ENCODE results near the gene DNAJC3. TPM values are rescaled to one million over a fixed set of nuclear protein-coding genes. Genes with fewer than 3 reads are reported as not detected.

The DNAJC3 gene
- total and polyA plus RNA-seq, 2 experiments from 2014 or later, result 19.5 to 27.5 TPM

DNA sequence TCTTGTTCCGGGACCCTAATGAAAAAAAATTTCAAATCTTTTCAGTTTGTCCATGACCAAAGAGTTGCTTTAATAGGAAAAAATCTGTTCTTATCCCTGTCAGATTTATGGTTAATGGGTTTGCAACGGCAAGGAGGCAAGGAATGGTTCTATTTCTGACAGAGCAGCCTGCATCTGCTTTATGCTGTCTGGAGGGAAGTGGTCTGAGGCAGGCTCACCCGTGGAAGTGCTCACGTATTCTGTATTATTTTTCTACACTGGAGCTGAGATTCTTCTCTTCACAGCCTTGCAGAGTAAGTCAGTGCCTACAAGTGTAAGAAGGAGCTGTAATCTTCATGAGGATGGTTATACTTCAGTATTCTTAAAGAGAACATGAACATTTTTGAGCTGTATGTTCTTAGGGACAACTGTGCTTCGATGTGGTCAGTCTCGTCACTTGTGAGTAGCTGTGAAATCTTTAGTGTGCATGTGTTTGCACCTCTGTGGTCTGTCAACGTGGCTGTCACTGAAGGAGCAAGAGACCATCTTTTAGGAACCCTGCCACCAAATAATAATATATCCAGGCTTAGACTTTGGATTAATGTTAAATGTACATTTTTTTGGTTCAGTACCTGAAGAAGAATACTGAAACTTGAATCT, 114.3 kb downstream of the DNAJC3 start (continued):
- TF ChIP-seq, protein P1, sequence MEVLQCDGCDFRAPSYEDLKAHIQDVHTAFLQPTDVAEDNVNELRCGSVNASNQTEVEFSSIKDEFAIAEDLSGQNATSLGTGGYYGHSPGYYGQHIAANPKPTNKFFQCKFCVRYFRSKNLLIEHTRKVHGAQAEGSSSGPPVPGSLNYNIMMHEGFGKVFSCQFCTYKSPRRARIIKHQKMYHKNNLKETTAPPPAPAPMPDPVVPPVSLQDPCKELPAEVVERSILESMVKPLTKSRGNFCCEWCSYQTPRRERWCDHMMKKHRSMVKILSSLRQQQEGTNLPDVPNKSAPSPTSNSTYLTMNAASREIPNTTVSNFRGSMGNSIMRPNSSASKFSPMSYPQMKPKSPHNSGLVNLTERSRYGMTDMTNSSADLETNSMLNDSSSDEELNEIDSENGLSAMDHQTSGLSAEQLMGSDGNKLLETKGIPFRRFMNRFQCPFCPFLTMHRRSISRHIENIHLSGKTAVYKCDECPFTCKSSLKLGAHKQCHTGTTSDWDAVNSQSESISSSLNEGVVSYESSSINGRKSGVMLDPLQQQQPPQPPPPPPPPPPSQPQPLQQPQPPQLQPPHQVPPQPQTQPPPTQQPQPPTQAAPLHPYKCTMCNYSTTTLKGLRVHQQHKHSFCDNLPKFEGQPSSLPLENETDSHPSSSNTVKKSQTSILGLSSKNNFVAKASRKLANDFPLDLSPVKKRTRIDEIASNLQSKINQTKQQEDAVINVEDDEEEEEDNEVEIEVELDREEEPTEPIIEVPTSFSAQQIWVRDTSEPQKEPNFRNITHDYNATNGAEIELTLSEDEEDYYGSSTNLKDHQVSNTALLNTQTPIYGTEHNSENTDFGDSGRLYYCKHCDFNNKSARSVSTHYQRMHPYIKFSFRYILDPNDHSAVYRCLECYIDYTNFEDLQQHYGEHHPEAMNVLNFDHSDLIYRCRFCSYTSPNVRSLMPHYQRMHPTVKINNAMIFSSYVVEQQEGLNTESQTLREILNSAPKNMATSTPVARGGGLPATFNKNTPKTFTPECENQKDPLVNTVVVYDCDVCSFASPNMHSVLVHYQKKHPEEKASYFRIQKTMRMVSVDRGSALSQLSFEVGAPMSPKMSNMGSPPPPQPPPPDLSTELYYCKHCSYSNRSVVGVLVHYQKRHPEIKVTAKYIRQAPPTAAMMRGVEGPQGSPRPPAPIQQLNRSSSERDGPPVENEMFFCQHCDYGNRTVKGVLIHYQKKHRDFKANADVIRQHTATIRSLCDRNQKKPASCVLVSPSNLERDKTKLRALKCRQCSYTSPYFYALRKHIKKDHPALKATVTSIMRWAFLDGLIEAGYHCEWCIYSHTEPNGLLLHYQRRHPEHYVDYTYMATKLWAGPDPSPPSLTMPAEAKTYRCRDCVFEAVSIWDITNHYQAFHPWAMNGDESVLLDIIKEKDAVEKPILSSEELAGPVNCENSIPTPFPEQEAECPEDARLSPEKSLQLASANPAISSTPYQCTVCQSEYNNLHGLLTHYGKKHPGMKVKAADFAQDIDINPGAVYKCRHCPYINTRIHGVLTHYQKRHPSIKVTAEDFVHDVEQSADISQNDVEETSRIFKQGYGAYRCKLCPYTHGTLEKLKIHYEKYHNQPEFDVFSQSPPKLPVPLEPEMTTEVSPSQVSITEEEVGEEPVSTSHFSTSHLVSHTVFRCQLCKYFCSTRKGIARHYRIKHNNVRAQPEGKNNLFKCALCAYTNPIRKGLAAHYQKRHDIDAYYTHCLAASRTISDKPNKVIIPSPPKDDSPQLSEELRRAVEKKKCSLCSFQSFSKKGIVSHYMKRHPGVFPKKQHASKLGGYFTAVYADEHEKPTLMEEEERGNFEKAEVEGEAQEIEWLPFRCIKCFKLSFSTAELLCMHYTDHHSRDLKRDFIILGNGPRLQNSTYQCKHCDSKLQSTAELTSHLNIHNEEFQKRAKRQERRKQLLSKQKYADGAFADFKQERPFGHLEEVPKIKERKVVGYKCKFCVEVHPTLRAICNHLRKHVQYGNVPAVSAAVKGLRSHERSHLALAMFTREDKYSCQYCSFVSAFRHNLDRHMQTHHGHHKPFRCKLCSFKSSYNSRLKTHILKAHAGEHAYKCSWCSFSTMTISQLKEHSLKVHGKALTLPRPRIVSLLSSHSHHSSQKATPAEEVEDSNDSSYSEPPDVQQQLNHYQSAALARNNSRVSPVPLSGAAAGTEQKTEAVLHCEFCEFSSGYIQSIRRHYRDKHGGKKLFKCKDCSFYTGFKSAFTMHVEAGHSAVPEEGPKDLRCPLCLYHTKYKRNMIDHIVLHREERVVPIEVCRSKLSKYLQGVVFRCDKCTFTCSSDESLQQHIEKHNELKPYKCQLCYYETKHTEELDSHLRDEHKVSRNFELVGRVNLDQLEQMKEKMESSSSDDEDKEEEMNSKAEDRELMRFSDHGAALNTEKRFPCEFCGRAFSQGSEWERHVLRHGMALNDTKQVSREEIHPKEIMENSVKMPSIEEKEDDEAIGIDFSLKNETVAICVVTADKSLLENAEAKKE (CRISPR knock-in tag; IDR thresholded peaks at IDR 0.05), result no peak
- TF ChIP-seq JUNB (IDR thresholded peaks at IDR 0.05; ENCODE audit: unreplicated experiment) (no peak), CREB1 (CRISPR knock-in tag; IDR thresholded peaks at IDR 0.05; ENCODE audit: low read depth) (no peak), ETS1 (IDR thresholded peaks at IDR 0.05) (no peak), STAT1 (IDR thresholded peaks at IDR 0.05; ENCODE audit: unreplicated experiment) (no peak), EZH2 (IDR thresholded peaks at IDR 0.05; ENCODE audit: low read depth, unreplicated experiment) (no peak), ZNF331 (CRISPR knock-in tag; IDR thresholded peaks at IDR 0.05; ENCODE audit: low read depth) (no peak), CTCF (conservative IDR thresholded peaks at IDR 0.05; ENCODE audit: low read depth in 2 of 2) (no peak), NANOG (IDR thresholded peaks at IDR 0.05; ENCODE audit: borderline replicate concordance) (no peak)
- TF ChIP-seq, protein P2, sequence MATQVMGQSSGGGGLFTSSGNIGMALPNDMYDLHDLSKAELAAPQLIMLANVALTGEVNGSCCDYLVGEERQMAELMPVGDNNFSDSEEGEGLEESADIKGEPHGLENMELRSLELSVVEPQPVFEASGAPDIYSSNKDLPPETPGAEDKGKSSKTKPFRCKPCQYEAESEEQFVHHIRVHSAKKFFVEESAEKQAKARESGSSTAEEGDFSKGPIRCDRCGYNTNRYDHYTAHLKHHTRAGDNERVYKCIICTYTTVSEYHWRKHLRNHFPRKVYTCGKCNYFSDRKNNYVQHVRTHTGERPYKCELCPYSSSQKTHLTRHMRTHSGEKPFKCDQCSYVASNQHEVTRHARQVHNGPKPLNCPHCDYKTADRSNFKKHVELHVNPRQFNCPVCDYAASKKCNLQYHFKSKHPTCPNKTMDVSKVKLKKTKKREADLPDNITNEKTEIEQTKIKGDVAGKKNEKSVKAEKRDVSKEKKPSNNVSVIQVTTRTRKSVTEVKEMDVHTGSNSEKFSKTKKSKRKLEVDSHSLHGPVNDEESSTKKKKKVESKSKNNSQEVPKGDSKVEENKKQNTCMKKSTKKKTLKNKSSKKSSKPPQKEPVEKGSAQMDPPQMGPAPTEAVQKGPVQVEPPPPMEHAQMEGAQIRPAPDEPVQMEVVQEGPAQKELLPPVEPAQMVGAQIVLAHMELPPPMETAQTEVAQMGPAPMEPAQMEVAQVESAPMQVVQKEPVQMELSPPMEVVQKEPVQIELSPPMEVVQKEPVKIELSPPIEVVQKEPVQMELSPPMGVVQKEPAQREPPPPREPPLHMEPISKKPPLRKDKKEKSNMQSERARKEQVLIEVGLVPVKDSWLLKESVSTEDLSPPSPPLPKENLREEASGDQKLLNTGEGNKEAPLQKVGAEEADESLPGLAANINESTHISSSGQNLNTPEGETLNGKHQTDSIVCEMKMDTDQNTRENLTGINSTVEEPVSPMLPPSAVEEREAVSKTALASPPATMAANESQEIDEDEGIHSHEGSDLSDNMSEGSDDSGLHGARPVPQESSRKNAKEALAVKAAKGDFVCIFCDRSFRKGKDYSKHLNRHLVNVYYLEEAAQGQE (IDR thresholded peaks at IDR 0.05; ENCODE audit: unreplicated experiment), result no peak

All from GM23338 (cell line).